B cell (primary cell): Measurements from ENCODE around the gene PLA2G4D. TPM values are rescaled to one million over a fixed set of nuclear protein-coding genes. Genes with fewer than 3 reads are reported as not detected.

ENCODE experiments used
- ATAC-seq: fragments of 200-7000 bp; cut with Tn5 transposase; one replicate; pipeline ENCODE4 v1.10.0; 2021; ENCODE audit warnings: low read depth, mild to moderate bottlenecking, moderate number of reproducible peaks, moderate library complexity
- CTCF ChIA-PET: fragments of 350-600 bp; sonication (Branson Sonifier 250); formaldehyde crosslinking; loops from one replicate; lab custom pipeline; 2021; ENCODE audit warnings: antibody characterized with exemption, inconsistent platforms; lab: Charles Lee
- POLR2A ChIA-PET: fragments of 350-600 bp; sonication (Branson Sonifier 250); formaldehyde crosslinking; loops from one replicate; lab custom pipeline; 2021; ENCODE audit warnings: antibody characterized with exemption; lab: Charles Lee
- DNase-seq: peaks from one replicate; pipeline ENCODE4 v3.0.0; 2013
- H2AFZ ChIP-seq: 2 replicates; pipeline ENCODE4 v1.6.1; 2012; ENCODE audit warnings: mild to moderate bottlenecking, low read depth, low read length; ENCODE audit not compliant: insufficient read depth, poor library complexity, severe bottlenecking
- H3K27ac ChIP-seq, 2 donors: 1 replicate in 1 of 2; 2 replicates in 1 of 2; pipeline ENCODE4 v1.5.1; 2012 to 2013; ENCODE audit warnings: low read length in 2 of 2, mild to moderate bottlenecking in 2 of 2, moderate library complexity in 1 of 2
- H3K27me3 ChIP-seq, 4 experiments: fragments of 200-600 bp in 1 of 4; sonication (generic) in 1 of 4; replicated peaks in 1 of 4; 1 replicate in 2 of 4; 2 replicates in 2 of 4; pipeline versions ENCODE4 v1.6.1 to v1.7.0; 2013 to 2016; ENCODE audit warnings: low read length in 3 of 4, mild to moderate bottlenecking in 2 of 4, mixed read lengths in 1 of 4, moderate library complexity in 1 of 4; ENCODE audit not compliant: insufficient read depth in 4 of 4, control insufficient read depth in 3 of 4; ENCODE audit errors: control extremely low read depth in 1 of 4
- H3K36me3 ChIP-seq, 2 experiments: replicated peaks in 1 of 2; 1 replicate in 1 of 2; 2 replicates in 1 of 2; pipeline versions ENCODE4 v1.6.1 to v1.7.1; 2013; ENCODE audit warnings: low read length in 1 of 2; ENCODE audit not compliant: insufficient read depth in 2 of 2, control insufficient read depth in 1 of 2; ENCODE audit errors: control extremely low read depth in 1 of 2, extremely low read depth in 1 of 2
- H3K4me1 ChIP-seq, 2 donors: fragments of 200-600 bp in 1 of 2; sonication (generic) in 1 of 2; 1 replicate in 1 of 2; 2 replicates in 1 of 2; pipeline versions ENCODE4 v1.5.1 to v1.6.1; 2013 to 2017; ENCODE audit warnings: low read length in 2 of 2; ENCODE audit not compliant: control insufficient read depth in 2 of 2, insufficient read depth in 2 of 2
- H3K4me2 ChIP-seq: replicated peaks from 2 replicates; pipeline ENCODE3; 2012; ENCODE audit warnings: mild to moderate bottlenecking, low read depth, low read length; ENCODE audit not compliant: poor library complexity, severe bottlenecking
- H3K4me3 ChIP-seq, 5 experiments: fragments of 200-600 bp in 1 of 5; sonication (generic) in 1 of 5; 1 replicate in 3 of 5; 2 replicates in 2 of 5; pipeline versions ENCODE4 v1.5.1 to v1.7.0; 2011 to 2016; ENCODE audit warnings: low read length in 4 of 5, mild to moderate bottlenecking in 4 of 5, low read depth in 2 of 5, control low read depth in 1 of 5, moderate library complexity in 1 of 5; ENCODE audit not compliant: insufficient read depth in 1 of 5; ENCODE audit errors: control extremely low read depth in 1 of 5, extremely low read depth in 1 of 5
- H3K79me2 ChIP-seq: fragments of 200-600 bp; sonication (generic); one replicate; pipeline ENCODE4 v1.6.0; 2016; ENCODE audit warnings: low read length; ENCODE audit not compliant: control insufficient read depth, insufficient read depth
- H3K9ac ChIP-seq: fragments of 200-600 bp; sonication (generic); 2 replicates; pipeline ENCODE4 v1.6.1; 2017; ENCODE audit warnings: mild to moderate bottlenecking, low read length, moderate library complexity
- H3K9me3 ChIP-seq, 3 donors: one replicate each; pipeline versions ENCODE4 v1.6.1 to v1.7.1; 2013; ENCODE audit warnings: low read length in 2 of 3; ENCODE audit not compliant: control insufficient read depth in 2 of 3, insufficient read depth in 1 of 3; ENCODE audit errors: control extremely low read depth in 1 of 3
- H4K20me1 ChIP-seq: 2 replicates; pipeline ENCODE4 v1.6.0; 2012; ENCODE audit warnings: mild to moderate bottlenecking, low read length; ENCODE audit not compliant: insufficient read depth, control insufficient read depth, poor library complexity, severe bottlenecking
- H3K27ac Mint-ChIP-seq: one replicate; pipeline ENCODE4 v1.8.0; 2021; ENCODE audit warnings: mixed read lengths
- H3K27me3 Mint-ChIP-seq: one replicate; pipeline ENCODE4 v1.8.0; 2021; ENCODE audit warnings: mixed read lengths
- H3K4me1 Mint-ChIP-seq: one replicate; pipeline ENCODE4 v1.8.0; 2021; ENCODE audit warnings: mixed read lengths
- H3K4me3 Mint-ChIP-seq: one replicate; pipeline ENCODE4 v1.8.0; 2021; ENCODE audit warnings: mixed read lengths
- H3K9me3 Mint-ChIP-seq: one replicate; pipeline ENCODE4 v1.8.0; 2022; ENCODE audit warnings: mixed read lengths; ENCODE audit not compliant: insufficient read depth
- CTCF ChIP-seq: fragments of 200-600 bp; IDR thresholded peaks from one replicate; pipeline ENCODE4 v1.8.0; 2022; ENCODE audit warnings: antibody characterized with exemption, mild to moderate bottlenecking
- EZH2 ChIP-seq: IDR thresholded peaks from 2 replicates; pipeline ENCODE4 v1.6.1; 2012; ENCODE audit warnings: borderline replicate concordance, low read depth, mild to moderate bottlenecking, moderate library complexity, low read length; ENCODE audit not compliant: insufficient read depth, poor library complexity, severe bottlenecking
- WGBS: methylation state at CpG from one replicate; pipeline ENCODE4 v1.1.5; 2013; ENCODE audit warnings: missing lambda C conversion rate; ENCODE audit not compliant: insufficient coverage; 5-methylcytosine and 5-hydroxymethylcytosine counted together
- intact Hi-C: fragments of 100-400 bp; cut with micrococcal nuclease; formaldehyde crosslinking; loops from one replicate; pipeline ENCODE4 v1.10.0; 2022
- polyA plus RNA-seq: library from polyadenylated mRNA; depleted of rRNA; stranded (reverse); fragments of >200 nt; gene quantifications from 2 replicates; pipeline ENCODE4 v1.2.3, GENCODE V29; 2012
- total RNA-seq, 2 donors: library from RNA; stranded (reverse); fragments of 120-200 nt in 1 of 2; gene quantifications; 1 replicate in 1 of 2; 2 replicates in 1 of 2; pipeline versions ENCODE4 v1.2.3 to v1.2.4, GENCODE V29; 2013 to 2022

The PLA2G4D gene
- total and polyA plus RNA-seq, 2 donors (not counting 1 experiment from before 2014, with no cell fraction given), result not detected

- ATAC-seq (no peak), DNase-seq (no peak)
- Mint-ChIP-seq H3K27ac (no peak overlapping the region), H3K4me1 (peaks cover 4% of the 10 kb centered on the region), H3K9me3 (no peaks in the 10 kb centered on the region), H3K4me3 (no peak overlapping the region), H3K27me3 (peaks cover 19% of the 10 kb centered on the region)
- H3K4me1 ChIP-seq, result peaks cover 0 to 7% of the 10 kb centered on the region in 2 donors
- intact Hi-C loops, result no loop called here
- TF ChIP-seq CTCF, result no peak
- no peak for TF ChIP-seq EZH2
- no peak overlapping the region for H3K4me3 ChIP-seq
- H3K4me2 ChIP-seq, result no peak overlapping the region
- H3K27me3 ChIP-seq, result peaks cover 0 to 20% (median 2%) of the 10 kb centered on the region in 4 experiments
- no peaks in the 10 kb centered on the region for H3K36me3 ChIP-seq
- WGBS, result 82% methylated on average over 3 of the region's 3 CpGs
- no peak overlapping the region for H3K27ac ChIP-seq
- ChIA-PET CTCF (interaction anchor here (0.8 to 9.7 kb wide), 10 partner anchors 10 to 480 kb away, joined by 3 to 113 read pairs (median 4); no protein-coding TSS in a partner anchor), POLR2A (no interaction called here)
- H4K20me1 ChIP-seq, result no peaks in the 10 kb centered on the region
- no peak overlapping the region for H2AFZ ChIP-seq
- H3K9me3 ChIP-seq, result no peaks in the 10 kb centered on the region
- H3K79me2 ChIP-seq, result no peaks in the 10 kb centered on the region
- H3K9ac ChIP-seq, result no peak overlapping the region
Observed at GRCh38 chr15:42083605-42083908, 10.8 kb downstream of the PLA2G4D start.

GRCh38 chr15:42082823-42083604, 11.3 kb downstream of the PLA2G4D start:
- H3K27ac ChIP-seq, result no peak overlapping the region
- 90% methylated on average over 14 of the region's 17 CpGs for WGBS
- POLR2A ChIA-PET, result no interaction called here

More at GRCh38 chr15:42082823-42083604, 11.3 kb downstream of the PLA2G4D start:
- no peak overlapping the region for H3K4me3 Mint-ChIP-seq
- Histone ChIP-seq H2AFZ (no peak overlapping the region), H3K27me3 (peaks cover 0 to 15% (median 2%) of the 10 kb centered on the region in 4 experiments), H3K9ac (no peak overlapping the region), H3K36me3 (no peaks in the 10 kb centered on the region), H3K4me1 (peaks cover 0 to 7% of the 10 kb centered on the region in 2 donors), H3K79me2 (no peaks in the 10 kb centered on the region), H3K9me3 (no peaks in the 10 kb centered on the region), H3K4me2 (no peak overlapping the region), H3K4me3 (no peak overlapping the region), H4K20me1 (no peaks in the 10 kb centered on the region)
- CTCF ChIA-PET, result interaction anchor here (0.8 to 9.7 kb wide), 9 partner anchors 10 to 479 kb away, joined by 3 to 113 read pairs (median 5); no protein-coding TSS in a partner anchor
- peaks cover 4% of the 10 kb centered on the region for H3K4me1 Mint-ChIP-seq
- H3K27ac Mint-ChIP-seq, result no peak overlapping the region
- peaks cover 17% of the 10 kb centered on the region for H3K27me3 Mint-ChIP-seq
- H3K9me3 Mint-ChIP-seq, result no peaks in the 10 kb centered on the region
- DNase-seq (no peak), ATAC-seq (no peak)
- TF ChIP-seq EZH2, result no peak
- no peak for TF ChIP-seq CTCF
- intact Hi-C loops, result no loop called here
